Activated CD8-positive, alpha-beta memory T cell treated with anti-CD3 and anti-CD28 coated beads for 24 hours (primary cell): Measurements from ENCODE around the gene GTPBP2.

ENCODE experiments used
- DNase-seq: peaks from one replicate; pipeline ENCODE4 v3.0.0-alpha.2; 2020

GTPBP2 gene

DNA sequence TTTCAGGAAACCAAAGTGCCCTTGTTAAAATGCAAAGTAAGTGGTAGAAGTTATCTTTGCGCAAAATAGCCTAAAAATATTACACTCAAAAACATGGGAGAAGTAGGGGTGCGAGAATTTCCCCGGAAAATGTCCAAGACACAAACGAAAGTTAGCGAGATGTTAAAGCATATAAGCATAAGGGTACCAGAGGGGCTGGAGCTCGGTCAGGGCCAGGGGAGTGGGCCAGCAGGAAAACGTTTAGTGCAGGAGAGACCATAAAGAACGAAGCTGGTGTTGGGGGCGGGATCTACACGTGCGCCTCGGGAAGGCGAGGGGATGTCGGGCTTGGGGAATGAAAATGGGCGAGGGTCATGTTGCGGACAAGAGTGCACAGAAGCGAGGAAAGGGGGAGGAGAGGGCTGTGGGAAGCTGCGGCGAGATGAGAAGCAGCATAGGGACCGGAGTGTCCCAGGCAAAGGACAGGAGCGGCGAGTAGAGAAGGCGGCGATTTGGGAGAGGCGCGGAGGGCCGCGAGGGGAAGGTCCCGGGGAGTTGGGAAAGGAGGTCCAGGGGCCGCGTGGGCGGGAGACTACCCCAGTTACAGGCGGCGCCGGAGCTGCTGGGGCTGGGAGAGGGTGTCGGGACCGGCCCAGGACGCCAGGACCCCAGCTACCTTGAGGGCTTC, 53.8 kb downstream of the GTPBP2 start:
- no peak for DNase-seq

GRCh38 chr6:43572015-43572414, 57.0 kb downstream of the GTPBP2 start:
- DNase-seq = no peak

- no peak for DNase-seq
These were observed 58.1 kb downstream of the GTPBP2 start for GRCh38 chr6:43570876-43571441.
